WTC11 (cell line): ENCODE measurements around the gene OLIG1. TPM values are rescaled to one million over a fixed set of nuclear protein-coding genes. Genes with fewer than 3 reads are reported as not detected.

Experiments used
- ATAC-seq: fragments of 200-7000 bp; cut with Tn5 transposase; 2 replicates; pipeline ENCODE4 v1.10.0; 2021; ENCODE audit warnings: mild to moderate bottlenecking, moderate library complexity
- CTCF ChIA-PET: fragments of 300-600 bp; sonication (Branson Sonifier 250); formaldehyde crosslinking; loops from one replicate; lab custom pipeline; 2021; ENCODE audit warnings: antibody characterized with exemption; lab: Charles Lee
- POLR2A ChIA-PET: fragments of 350-600 bp; sonication (Branson Sonifier 250); formaldehyde crosslinking; loops from one replicate; lab custom pipeline; 2021; ENCODE audit warnings: antibody characterized with exemption; lab: Charles Lee
- DNase-seq: peaks from one replicate; pipeline ENCODE4 v3.0.0; 2021; ENCODE audit warnings: low spot score
- H3K27ac Mint-ChIP-seq: 2 replicates; pipeline ENCODE4 v1.8.0; 2021; ENCODE audit warnings: mixed read lengths
- H3K27me3 Mint-ChIP-seq: 2 replicates; pipeline ENCODE4 v1.8.0; 2021; ENCODE audit warnings: low read depth, mild to moderate bottlenecking, moderate library complexity, mixed read lengths
- H3K36me3 Mint-ChIP-seq: 2 replicates; pipeline ENCODE4 v1.8.0; 2021; ENCODE audit warnings: mixed read lengths
- H3K4me1 Mint-ChIP-seq: 2 replicates; pipeline ENCODE4 v1.8.0; 2022; ENCODE audit warnings: mixed read lengths
- H3K4me3 Mint-ChIP-seq: 2 replicates; pipeline ENCODE4 v1.8.0; 2021; ENCODE audit warnings: mild to moderate bottlenecking, moderate library complexity, mixed read lengths
- H3K9me3 Mint-ChIP-seq: 2 replicates; pipeline ENCODE4 v1.8.0; 2021; ENCODE audit warnings: mixed read lengths
- AR ChIP-seq: fragments of 250-450 bp; sonication (Bioruptor Pico); IDR thresholded peaks from 2 replicates; pipeline ENCODE4 v1.9.0; 2021; ENCODE audit warnings: mild to moderate bottlenecking
- ATF6 ChIP-seq: sonication (generic); formaldehyde crosslinking; IDR thresholded peaks from 2 replicates; pipeline ENCODE4 v1.8.1; 2023; ENCODE audit warnings: mild to moderate bottlenecking, missing genetic modification reagents
- FOXP1 ChIP-seq: sonication (generic); formaldehyde crosslinking; IDR thresholded peaks from 2 replicates; pipeline ENCODE4 v1.8.0; 2022; ENCODE audit warnings: missing genetic modification reagents, mild to moderate bottlenecking, moderate library complexity, borderline replicate concordance
- GABPB1 ChIP-seq: sonication (generic); formaldehyde crosslinking; IDR thresholded peaks from 2 replicates; pipeline ENCODE4 v1.8.1; 2023; ENCODE audit warnings: mild to moderate bottlenecking, missing genetic modification reagents
- GTF2I ChIP-seq: fragments of 250-450 bp; sonication (Bioruptor Pico); conservative IDR thresholded peaks from 2 replicates; pipeline ENCODE4 v1.4.0; 2021; ENCODE audit warnings: mild to moderate bottlenecking
- HMGXB4 ChIP-seq: sonication (generic); formaldehyde crosslinking; IDR thresholded peaks from 2 replicates; pipeline ENCODE4 v1.8.1; 2023; ENCODE audit warnings: mild to moderate bottlenecking, moderate library complexity, missing genetic modification reagents
- KAT7 ChIP-seq: sonication (generic); formaldehyde crosslinking; IDR thresholded peaks from 2 replicates; pipeline ENCODE4 v1.8.1; 2023; ENCODE audit warnings: missing genetic modification reagents, mild to moderate bottlenecking, borderline replicate concordance
- PRRX2 ChIP-seq: fragments of 250-450 bp; sonication (Bioruptor Pico); IDR thresholded peaks from 2 replicates; pipeline ENCODE4 v1.8.0; 2021; ENCODE audit warnings: mild to moderate bottlenecking
- SMAD3 ChIP-seq: sonication (generic); formaldehyde crosslinking; IDR thresholded peaks from 2 replicates; pipeline ENCODE4 v1.8.0; 2022; ENCODE audit warnings: missing genetic modification reagents, mild to moderate bottlenecking, borderline replicate concordance
- SMAD4 ChIP-seq: sonication (generic); formaldehyde crosslinking; IDR thresholded peaks from 2 replicates; pipeline ENCODE4 v1.8.0; 2022; ENCODE audit warnings: mild to moderate bottlenecking, missing genetic modification reagents
- TCF7 ChIP-seq: sonication (generic); formaldehyde crosslinking; IDR thresholded peaks from 2 replicates; pipeline ENCODE4 v1.8.0; 2022; ENCODE audit warnings: mild to moderate bottlenecking, low read depth, missing genetic modification reagents, moderate library complexity
- TEAD1 ChIP-seq: sonication (generic); formaldehyde crosslinking; IDR thresholded peaks from 2 replicates; pipeline ENCODE4 v1.8.0; 2022; ENCODE audit warnings: mild to moderate bottlenecking, missing genetic modification reagents
- TP53 ChIP-seq: sonication (generic); formaldehyde crosslinking; IDR thresholded peaks from 2 replicates; pipeline ENCODE4 v1.8.1; 2023; ENCODE audit warnings: mild to moderate bottlenecking, missing genetic modification reagents
- ZBTB21 ChIP-seq: sonication (generic); formaldehyde crosslinking; IDR thresholded peaks from 2 replicates; pipeline ENCODE4 v1.8.1; 2023; ENCODE audit warnings: mild to moderate bottlenecking, missing genetic modification reagents, borderline replicate concordance
- ZNF232 ChIP-seq: sonication (generic); formaldehyde crosslinking; IDR thresholded peaks from 2 replicates; pipeline ENCODE4 v1.8.0; 2022; ENCODE audit warnings: mild to moderate bottlenecking, missing genetic modification reagents
- ZNF396 ChIP-seq: fragments of 250-450 bp; sonication (Bioruptor Pico); IDR thresholded peaks from 2 replicates; pipeline ENCODE4 v1.8.0; 2021; ENCODE audit warnings: mild to moderate bottlenecking, moderate library complexity, borderline replicate concordance
- ZNF416 ChIP-seq: fragments of 250-450 bp; sonication (Bioruptor Pico); IDR thresholded peaks from 2 replicates; pipeline ENCODE4 v1.9.0; 2021; ENCODE audit warnings: mild to moderate bottlenecking, inconsistent platforms
- total RNA-seq: library from RNA; stranded (reverse); gene quantifications from 3 replicates; pipeline ENCODE4 v1.2.3, GENCODE V29; 2021
- TF ChIP-seq, protein P1 (sequence below): sonication (generic); formaldehyde crosslinking; IDR thresholded peaks from 2 replicates; pipeline ENCODE4 v1.8.1; 2022; ENCODE audit warnings: missing genetic modification reagents, borderline replicate concordance
- TF ChIP-seq, protein P2 (sequence below): sonication (generic); formaldehyde crosslinking; IDR thresholded peaks from 2 replicates; pipeline ENCODE4 v1.8.1; 2023; ENCODE audit warnings: mild to moderate bottlenecking, missing genetic modification reagents, moderate library complexity
- TF ChIP-seq, protein P3 (sequence below): fragments of 250-450 bp; sonication (Bioruptor Pico); conservative IDR thresholded peaks from 2 replicates; pipeline ENCODE4 v1.9.0; 2021; ENCODE audit warnings: mild to moderate bottlenecking
- TF ChIP-seq, protein P4 (sequence below): sonication (generic); formaldehyde crosslinking; IDR thresholded peaks from 2 replicates; pipeline ENCODE4 v1.8.1; 2022; ENCODE audit warnings: mild to moderate bottlenecking, missing genetic modification reagents, moderate library complexity, borderline replicate concordance
- TF ChIP-seq, protein P5 (sequence below): sonication (generic); formaldehyde crosslinking; IDR thresholded peaks from 2 replicates; pipeline ENCODE4 v1.8.1; 2022; ENCODE audit warnings: low read depth, missing genetic modification reagents, borderline replicate concordance

Gene OLIG1
- total RNA-seq, 1 experiment from 2014 or later = 2.1 TPM

DNA sequence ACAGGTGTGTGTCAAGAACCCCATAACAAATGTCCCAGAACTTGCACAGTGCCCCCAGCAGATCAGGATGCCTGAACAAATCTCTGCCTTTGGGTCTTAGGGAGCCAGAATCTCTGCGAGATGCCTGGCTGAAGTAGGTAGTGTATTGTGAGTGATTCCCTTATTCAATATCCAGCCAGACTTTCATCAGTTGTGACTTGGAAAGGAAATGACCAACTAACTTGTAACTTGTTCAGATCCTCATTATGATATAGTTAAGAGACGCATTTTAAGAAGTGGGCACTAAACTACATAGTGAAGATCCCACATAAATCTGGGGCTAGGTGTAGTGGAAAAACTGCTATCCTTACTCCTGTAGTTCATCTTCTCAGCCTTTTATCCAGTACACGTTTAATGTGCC lies 32.4 kb upstream of the OLIG1 start:
- CTCF ChIA-PET = no interaction called here
- Mint-ChIP-seq H3K4me1 (peaks cover 38% of the 10 kb centered on the region), H3K27ac (no peak overlapping the region), H3K27me3 (peaks cover 71% of the 10 kb centered on the region), H3K36me3 (no peaks in the 10 kb centered on the region), H3K4me3 (no peak overlapping the region), H3K9me3 (0 out of 2 replicates have a peak, but pooled peaks cover 6% of the 10 kb centered on the region)
- POLR2A ChIA-PET = no interaction called here
- DNase-seq (no peak), ATAC-seq (no peak)
- TF ChIP-seq, protein P1, sequence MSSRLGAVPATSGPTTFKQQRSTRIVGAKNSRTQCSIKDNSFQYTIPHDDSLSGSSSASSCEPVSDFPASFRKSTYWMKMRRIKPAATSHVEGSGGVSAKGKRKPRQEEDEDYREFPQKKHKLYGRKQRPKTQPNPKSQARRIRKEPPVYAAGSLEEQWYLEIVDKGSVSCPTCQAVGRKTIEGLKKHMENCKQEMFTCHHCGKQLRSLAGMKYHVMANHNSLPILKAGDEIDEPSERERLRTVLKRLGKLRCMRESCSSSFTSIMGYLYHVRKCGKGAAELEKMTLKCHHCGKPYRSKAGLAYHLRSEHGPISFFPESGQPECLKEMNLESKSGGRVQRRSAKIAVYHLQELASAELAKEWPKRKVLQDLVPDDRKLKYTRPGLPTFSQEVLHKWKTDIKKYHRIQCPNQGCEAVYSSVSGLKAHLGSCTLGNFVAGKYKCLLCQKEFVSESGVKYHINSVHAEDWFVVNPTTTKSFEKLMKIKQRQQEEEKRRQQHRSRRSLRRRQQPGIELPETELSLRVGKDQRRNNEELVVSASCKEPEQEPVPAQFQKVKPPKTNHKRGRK (CRISPR knock-in tag) = no peak
- TF ChIP-seq, protein P2, sequence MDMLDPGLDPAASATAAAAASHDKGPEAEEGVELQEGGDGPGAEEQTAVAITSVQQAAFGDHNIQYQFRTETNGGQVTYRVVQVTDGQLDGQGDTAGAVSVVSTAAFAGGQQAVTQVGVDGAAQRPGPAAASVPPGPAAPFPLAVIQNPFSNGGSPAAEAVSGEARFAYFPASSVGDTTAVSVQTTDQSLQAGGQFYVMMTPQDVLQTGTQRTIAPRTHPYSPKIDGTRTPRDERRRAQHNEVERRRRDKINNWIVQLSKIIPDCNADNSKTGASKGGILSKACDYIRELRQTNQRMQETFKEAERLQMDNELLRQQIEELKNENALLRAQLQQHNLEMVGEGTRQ = no peak
- no peak for TF ChIP-seq TEAD1 (CRISPR knock-in tag)
- no peak for TF ChIP-seq PRRX2 (CRISPR knock-in tag)
- TF ChIP-seq TCF7 (CRISPR knock-in tag) = no peak
- no peak for TF ChIP-seq TP53
- no peak for TF ChIP-seq SMAD3 (CRISPR knock-in tag)
- TF ChIP-seq, protein P3, sequence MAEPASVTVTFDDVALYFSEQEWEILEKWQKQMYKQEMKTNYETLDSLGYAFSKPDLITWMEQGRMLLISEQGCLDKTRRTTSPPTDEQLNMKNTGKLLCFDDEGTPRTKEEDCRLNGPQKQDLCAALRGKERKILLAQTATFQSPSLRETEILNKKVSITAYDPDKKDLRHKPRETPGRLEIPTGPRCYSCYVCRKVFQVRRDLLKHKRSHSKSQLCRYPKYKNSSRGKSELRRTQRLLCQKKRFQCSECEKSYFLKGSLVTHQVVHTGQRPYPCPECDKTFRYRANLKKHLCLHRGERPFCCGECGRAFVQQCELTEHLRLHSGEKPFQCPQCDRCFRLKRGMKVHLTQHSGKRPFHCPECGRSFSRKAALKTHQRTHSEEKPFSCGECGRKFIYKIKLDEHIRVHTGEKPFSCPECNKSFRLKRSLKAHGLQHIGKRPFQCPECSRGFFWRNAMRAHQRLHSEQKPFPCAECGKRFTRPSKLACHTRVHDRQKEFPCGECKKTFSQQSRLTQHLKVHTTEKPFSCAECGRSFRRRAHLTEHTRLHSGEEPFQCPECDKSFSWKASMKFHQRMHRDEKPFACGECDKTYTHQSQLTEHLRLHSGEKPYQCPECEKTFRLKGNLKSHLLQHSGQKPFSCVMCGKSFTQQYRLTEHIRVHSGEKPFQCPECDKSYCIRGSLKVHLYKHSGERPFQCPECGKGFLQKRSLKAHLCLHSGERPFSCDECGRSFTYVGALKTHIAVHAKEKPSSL (CRISPR knock-in tag) = no peak
- TF ChIP-seq, protein P4, sequence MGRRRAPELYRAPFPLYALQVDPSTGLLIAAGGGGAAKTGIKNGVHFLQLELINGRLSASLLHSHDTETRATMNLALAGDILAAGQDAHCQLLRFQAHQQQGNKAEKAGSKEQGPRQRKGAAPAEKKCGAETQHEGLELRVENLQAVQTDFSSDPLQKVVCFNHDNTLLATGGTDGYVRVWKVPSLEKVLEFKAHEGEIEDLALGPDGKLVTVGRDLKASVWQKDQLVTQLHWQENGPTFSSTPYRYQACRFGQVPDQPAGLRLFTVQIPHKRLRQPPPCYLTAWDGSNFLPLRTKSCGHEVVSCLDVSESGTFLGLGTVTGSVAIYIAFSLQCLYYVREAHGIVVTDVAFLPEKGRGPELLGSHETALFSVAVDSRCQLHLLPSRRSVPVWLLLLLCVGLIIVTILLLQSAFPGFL (CRISPR knock-in tag) = no peak
- TF ChIP-seq GABPB1 (CRISPR knock-in tag) = no peak
- TF ChIP-seq AR = no peak
- no peak for TF ChIP-seq ZBTB21
- TF ChIP-seq FOXP1 (CRISPR knock-in tag) = no peak
- TF ChIP-seq ZNF416 (CRISPR knock-in tag) = no peak
- TF ChIP-seq HMGXB4 = no peak

DNA sequence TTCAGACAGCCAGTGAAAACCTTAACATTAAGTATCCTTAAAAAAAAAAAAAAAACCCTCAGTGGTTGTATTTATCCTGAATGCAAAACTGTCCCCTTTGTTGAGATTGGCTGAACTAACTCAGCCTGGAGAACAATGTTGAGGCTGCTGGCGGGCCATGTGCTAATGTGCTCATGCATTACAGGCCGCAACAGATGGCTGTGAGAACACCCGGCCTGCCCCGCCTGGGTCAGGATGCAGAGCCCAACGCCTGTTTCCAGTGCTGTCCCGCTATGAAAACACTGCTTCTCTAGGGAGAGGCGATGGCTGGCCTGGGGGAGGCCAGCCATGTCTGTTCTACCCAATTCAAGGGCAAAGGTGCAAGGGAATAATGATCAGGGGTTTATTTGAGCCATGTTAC lies 30.4 kb upstream of the OLIG1 start:
- DNase-seq (no peak), ATAC-seq (peak; percentile 54; the same call in 1 of the 2 replicates)
- H3K4me3 Mint-ChIP-seq = no peak overlapping the region
- TF ChIP-seq, protein P5, sequence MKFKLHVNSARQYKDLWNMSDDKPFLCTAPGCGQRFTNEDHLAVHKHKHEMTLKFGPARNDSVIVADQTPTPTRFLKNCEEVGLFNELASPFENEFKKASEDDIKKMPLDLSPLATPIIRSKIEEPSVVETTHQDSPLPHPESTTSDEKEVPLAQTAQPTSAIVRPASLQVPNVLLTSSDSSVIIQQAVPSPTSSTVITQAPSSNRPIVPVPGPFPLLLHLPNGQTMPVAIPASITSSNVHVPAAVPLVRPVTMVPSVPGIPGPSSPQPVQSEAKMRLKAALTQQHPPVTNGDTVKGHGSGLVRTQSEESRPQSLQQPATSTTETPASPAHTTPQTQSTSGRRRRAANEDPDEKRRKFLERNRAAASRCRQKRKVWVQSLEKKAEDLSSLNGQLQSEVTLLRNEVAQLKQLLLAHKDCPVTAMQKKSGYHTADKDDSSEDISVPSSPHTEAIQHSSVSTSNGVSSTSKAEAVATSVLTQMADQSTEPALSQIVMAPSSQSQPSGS (CRISPR knock-in tag) = no peak
- TF ChIP-seq ZNF396 (no peak), ZNF232 (CRISPR knock-in tag) (no peak), ATF6 (CRISPR knock-in tag) (no peak), SMAD4 (no peak), GTF2I (CRISPR knock-in tag) (no peak), KAT7 (CRISPR knock-in tag) (no peak), TP53 (no peak)

More for the DNA sequence above, 30.4 kb upstream of the OLIG1 start:
- Mint-ChIP-seq H3K36me3 (no peaks in the 10 kb centered on the region), H3K4me1 (peaks cover 26% of the 10 kb centered on the region), H3K27ac (no peak overlapping the region), H3K9me3 (0 out of 2 replicates have a peak, but pooled peaks cover 6% of the 10 kb centered on the region), H3K27me3 (peaks cover 54% of the 10 kb centered on the region)
- ChIA-PET POLR2A (interaction anchor here (0.7 kb wide), 1 partner anchor 48 kb away, joined by 4 read pairs; no protein-coding TSS in a partner anchor), CTCF (interaction anchor here (1.8 kb wide), 1 partner anchor 45 kb away, joined by 3 read pairs; no protein-coding TSS in a partner anchor)
